ENCODE results near the gene SPRED3.

SPRED3 gene

GRCh38 chr19:38386971-38387549 lies 1.4 kb upstream of the SPRED3 start:
- Histone ChIP-seq H3K4me3 (peak overlapping the region; percentile 80), H3K27ac (peak overlapping the region; percentile 83 to 89)
- no peak for DNase-seq (ENCODE audit: low spot score)
- TF ChIP-seq, protein P1, sequence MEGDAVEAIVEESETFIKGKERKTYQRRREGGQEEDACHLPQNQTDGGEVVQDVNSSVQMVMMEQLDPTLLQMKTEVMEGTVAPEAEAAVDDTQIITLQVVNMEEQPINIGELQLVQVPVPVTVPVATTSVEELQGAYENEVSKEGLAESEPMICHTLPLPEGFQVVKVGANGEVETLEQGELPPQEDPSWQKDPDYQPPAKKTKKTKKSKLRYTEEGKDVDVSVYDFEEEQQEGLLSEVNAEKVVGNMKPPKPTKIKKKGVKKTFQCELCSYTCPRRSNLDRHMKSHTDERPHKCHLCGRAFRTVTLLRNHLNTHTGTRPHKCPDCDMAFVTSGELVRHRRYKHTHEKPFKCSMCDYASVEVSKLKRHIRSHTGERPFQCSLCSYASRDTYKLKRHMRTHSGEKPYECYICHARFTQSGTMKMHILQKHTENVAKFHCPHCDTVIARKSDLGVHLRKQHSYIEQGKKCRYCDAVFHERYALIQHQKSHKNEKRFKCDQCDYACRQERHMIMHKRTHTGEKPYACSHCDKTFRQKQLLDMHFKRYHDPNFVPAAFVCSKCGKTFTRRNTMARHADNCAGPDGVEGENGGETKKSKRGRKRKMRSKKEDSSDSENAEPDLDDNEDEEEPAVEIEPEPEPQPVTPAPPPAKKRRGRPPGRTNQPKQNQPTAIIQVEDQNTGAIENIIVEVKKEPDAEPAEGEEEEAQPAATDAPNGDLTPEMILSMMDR (IDR thresholded peaks at IDR 0.05): no peak

GRCh38 chr19:38387550-38388348 lies 748 bp upstream of the SPRED3 start, which contains the start of gene GGN:
GGN (minus strand) TSS chr19:38388034; CDS start chr19:38387261, 773 bp downstream.
- Histone ChIP-seq H3K27ac (peak within 1 kb of the TSS; percentile 83 to 89), H3K4me3 (peak within 1 kb of the TSS; percentile 80)
- DNase-seq (ENCODE audit: low spot score): peak; percentile 91
- TF ChIP-seq, protein P1 (IDR thresholded peaks at IDR 0.05): no peak

DNA sequence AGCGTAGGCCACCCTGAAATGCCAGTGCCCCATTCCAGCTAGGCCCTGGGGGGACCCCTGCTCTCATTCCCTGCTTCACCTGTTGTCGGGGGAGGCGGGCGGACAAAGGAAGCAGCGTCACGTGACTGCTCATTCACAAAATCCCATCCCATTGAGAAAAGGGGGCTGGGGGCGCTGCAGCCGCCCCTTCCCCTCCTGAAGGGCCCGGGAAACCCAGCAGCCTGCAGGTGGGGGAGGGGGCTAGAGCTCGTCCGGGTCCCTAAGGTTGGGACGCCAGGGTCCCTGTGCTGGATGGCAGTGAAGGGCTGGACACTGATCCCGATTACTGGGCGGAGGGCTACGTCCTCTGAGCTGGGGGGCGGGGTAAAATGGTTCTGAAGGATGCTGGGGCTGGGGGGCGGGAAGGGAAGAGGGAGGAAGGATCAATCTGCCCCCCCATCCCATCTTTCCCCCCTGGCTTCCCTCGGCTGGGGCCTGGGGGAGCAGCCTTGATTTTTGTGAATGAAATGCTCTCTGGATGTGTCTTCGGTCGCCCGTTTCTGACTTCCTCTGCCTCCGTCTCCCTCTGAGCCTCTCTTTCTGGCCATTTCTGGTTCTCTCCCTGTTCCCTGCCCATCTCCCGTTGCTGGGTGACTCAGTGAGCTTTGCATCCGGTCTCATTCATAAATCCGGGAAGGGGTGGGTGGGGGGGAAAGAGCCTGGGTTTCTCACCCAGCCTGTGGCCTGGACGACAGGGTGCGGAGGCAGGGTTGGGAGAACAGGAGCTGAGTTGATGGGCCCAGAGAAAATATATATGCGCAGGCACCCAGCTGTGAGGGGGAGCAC lies 816 bp downstream of the SPRED3 start:
- Histone ChIP-seq H3K27ac (peak overlapping the region; percentile 83 to 89), H3K4me3 (peak overlapping the region; percentile 80)
- TF ChIP-seq, protein P1 (IDR thresholded peaks at IDR 0.05): no peak
- no peak for DNase-seq (ENCODE audit: low spot score)

DNA sequence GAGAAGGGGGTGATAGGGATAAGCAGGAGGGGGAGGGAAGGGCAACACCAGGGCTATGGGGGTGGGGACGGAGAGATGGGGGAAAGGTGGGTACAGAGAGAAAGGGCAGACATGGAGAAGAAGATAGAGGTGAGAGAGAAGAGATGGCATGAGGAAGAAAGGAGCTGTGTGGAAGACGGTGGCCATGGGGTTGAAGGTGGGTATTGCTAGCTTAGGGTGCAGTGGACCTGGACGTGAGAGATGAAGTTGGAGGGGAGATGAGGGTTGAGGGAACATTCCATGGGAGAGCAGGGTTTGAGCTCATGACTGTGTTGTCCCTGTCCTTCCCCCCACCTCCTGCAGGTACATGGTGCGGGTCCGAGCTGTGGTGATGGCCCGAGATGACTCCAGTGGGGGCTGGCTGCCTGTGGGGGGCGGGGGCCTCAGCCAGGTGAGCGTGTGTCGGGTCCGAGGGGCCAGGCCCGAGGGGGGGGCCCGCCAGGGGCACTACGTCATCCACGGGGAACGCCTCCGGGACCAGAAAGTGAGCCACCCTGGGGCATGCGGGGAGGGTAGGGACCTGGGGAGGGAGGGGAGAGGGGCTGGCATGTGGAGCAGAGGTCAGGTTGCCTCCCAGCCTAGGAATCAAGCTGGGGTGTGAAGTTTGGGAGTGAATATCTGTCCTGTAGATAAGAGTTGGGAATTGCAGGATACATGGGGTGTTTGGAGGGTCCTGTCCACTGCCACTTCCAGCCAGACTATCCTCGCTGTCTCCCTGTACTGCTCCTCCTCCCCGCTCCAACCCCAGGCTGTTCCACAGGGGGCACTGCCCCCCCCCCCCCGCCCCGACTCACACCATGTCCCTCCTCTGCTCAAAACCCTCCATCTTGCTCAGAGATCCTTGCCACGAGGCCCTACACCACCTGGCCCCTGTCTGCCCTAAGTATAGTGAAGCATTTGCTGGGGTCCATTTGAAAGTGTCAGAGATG lies 1.7 kb downstream of the SPRED3 start:
- TF ChIP-seq, protein P1 (IDR thresholded peaks at IDR 0.05): no peak
- Histone ChIP-seq H3K4me3 (peak overlapping the region; percentile 80), H3K27ac (peak overlapping the region in 1 of 2 donors; percentile 89)
- DNase-seq (ENCODE audit: low spot score): no peak

- DNase-seq (ENCODE audit: low spot score): no peak
- Histone ChIP-seq H3K4me3 (no peak overlapping the region), H3K27ac (no peak overlapping the region)
- TF ChIP-seq, protein P1 (IDR thresholded peaks at IDR 0.05): no peak
Measured at GRCh38 chr19:38391911-38392464, 3.5 kb downstream of the SPRED3 start.
